ENCODE measurements around the gene TMEM164.

- TF ChIP-seq CTCF (IDR thresholded peaks at IDR 0.05): no peak
- no peak for TF ChIP-seq POLR2A (IDR thresholded peaks at IDR 0.05)
Observed at GRCh38 chrX:110081320-110081719, 78.4 kb downstream of the TMEM164 start.

All from right lobe of liver (tissue), 4 donors.